Astrocyte of the cerebellum (primary cell): ENCODE data around the gene TADA1.

Source experiments
- DNase-seq: peaks from one replicate; pipeline ENCODE4 v3.0.0-alpha.2; 2011; ENCODE audit warnings: low read depth
- H3K4me3 ChIP-seq: 2 replicates; pipeline ENCODE4 v1.5.1; 2011; ENCODE audit warnings: mild to moderate bottlenecking, low read depth, low read length, moderate library complexity
- CTCF ChIP-seq: IDR thresholded peaks from 2 replicates; pipeline ENCODE4 v1.5.1; 2012; ENCODE audit warnings: low read length, low read depth, moderate library complexity, mild to moderate bottlenecking; ENCODE audit errors: missing control alignments
- in situ Hi-C: cut with HindIII; loops from 2 replicates; pipeline ENCODE4 v1.10.0; 2017; ENCODE audit warnings: low sequenced_read_pairs

TADA1 gene

GRCh38 chr1:166902279-166902678 lies 26.2 kb upstream of the TADA1 start:
- in situ Hi-C loops, result loop anchor here (10.0 kb wide), 1 partner anchor 153 kb away; no protein-coding TSS in a partner anchor
- no peak for TF ChIP-seq CTCF
- no peak overlapping the region for H3K4me3 ChIP-seq
- DNase-seq, result no peak

GRCh38 chr1:166900987-166901386 lies 24.9 kb upstream of the TADA1 start:
- no peak for TF ChIP-seq CTCF

GRCh38 chr1:166899769-166900168 lies 23.7 kb upstream of the TADA1 start:
- in situ Hi-C loops, result loop anchor here (10.0 kb wide), 1 partner anchor 155 kb away; no protein-coding TSS in a partner anchor
- no peak for TF ChIP-seq CTCF
- DNase-seq, result no peak
- no peak overlapping the region for H3K4me3 ChIP-seq

More at GRCh38 chr1:166900987-166901386, 24.9 kb upstream of the TADA1 start:
- no peak overlapping the region for H3K4me3 ChIP-seq
- DNase-seq, result no peak
- in situ Hi-C loops, result loop anchor here (10.0 kb wide), 1 partner anchor 154 kb away; no protein-coding TSS in a partner anchor

- no peak overlapping the region for H3K4me3 ChIP-seq
- no peak for DNase-seq
- in situ Hi-C loops, result no loop called here
- TF ChIP-seq CTCF, result no peak
Measured at GRCh38 chr1:166895766-166896165, 19.7 kb upstream of the TADA1 start.

GRCh38 chr1:166889776-166890175 lies 13.7 kb upstream of the TADA1 start:
- TF ChIP-seq CTCF, result no peak
- no peak for DNase-seq
- no peak overlapping the region for H3K4me3 ChIP-seq
- in situ Hi-C loops, result no loop called here

GRCh38 chr1:166888373-166889111 lies 12.5 kb upstream of the TADA1 start:
- no peak overlapping the region for H3K4me3 ChIP-seq
- in situ Hi-C loops, result no loop called here
- TF ChIP-seq CTCF, result no peak
- DNase-seq, result no peak

- no peak for TF ChIP-seq CTCF
- DNase-seq, result no peak
- in situ Hi-C loops, result no loop called here
- no peak overlapping the region for H3K4me3 ChIP-seq
Measured at GRCh38 chr1:166884971-166885370, 8.9 kb upstream of the TADA1 start.
